GM12864 (cell line): Measurements from ENCODE around the gene LHPP.

Experiments
- DNase-seq: peaks from one replicate; pipeline ENCODE4 v3.0.0-alpha.2; 2011; ENCODE audit warnings: low read depth
- H3K4me3 ChIP-seq: 2 replicates; pipeline ENCODE4 v1.5.1; 2011; ENCODE audit warnings: mild to moderate bottlenecking, low read depth, low read length, control low read depth
- CTCF ChIP-seq: IDR thresholded peaks from 2 replicates; pipeline ENCODE4 v1.5.1; 2011; ENCODE audit warnings: low read depth, mild to moderate bottlenecking, moderate library complexity, low read length, control low read depth, inconsistent platforms; ENCODE audit errors: missing control alignments

LHPP gene

GRCh38 chr10:124645467-124646095 lies 184.0 kb downstream of the LHPP start:
- no peak overlapping the region for H3K4me3 ChIP-seq
- no peak for TF ChIP-seq CTCF
- no peak for DNase-seq

- no peak for TF ChIP-seq CTCF
- DNase-seq, result no peak
- H3K4me3 ChIP-seq, result no peak overlapping the region
Measured at GRCh38 chr10:124646483-124647352, 185.1 kb downstream of the LHPP start.

GRCh38 chr10:124647421-124648130 lies 186.0 kb downstream of the LHPP start:
- peak; percentile 64 for DNase-seq
- peak; percentile 50 for TF ChIP-seq CTCF
- no peak overlapping the region for H3K4me3 ChIP-seq

- TF ChIP-seq CTCF, result no peak
- no peak for DNase-seq
- no peak overlapping the region for H3K4me3 ChIP-seq
Measured at GRCh38 chr10:124648131-124648475, 186.5 kb downstream of the LHPP start.

GRCh38 chr10:124648738-124649137 lies 187.1 kb downstream of the LHPP start:
- no peak overlapping the region for H3K4me3 ChIP-seq
- TF ChIP-seq CTCF, result no peak
- DNase-seq, result no peak

- TF ChIP-seq CTCF, result no peak
- no peak for DNase-seq
- H3K4me3 ChIP-seq, result no peak overlapping the region
Measured at GRCh38 chr10:124649214-124649613, 187.6 kb downstream of the LHPP start.
